Natural killer cell (primary cell): ENCODE measurements around the gene CFD. TPM values are rescaled to one million over a fixed set of nuclear protein-coding genes. Genes with fewer than 3 reads are reported as not detected.
"Not testable (repeated sequence)": the region's sequence is repeated elsewhere in the genome, so short reads cannot be mapped to it uniquely, and the experiment has no call there.

Experiments used
- ATAC-seq, 3 donors: fragments of 150-1000 bp in 2 of 3; fragments of 200-7000 bp in 1 of 3; cut with Tn5 transposase; 1 replicate in 1 of 3; 2 replicates in 2 of 3; pipeline ENCODE4 v1.10.0; 2021; ENCODE audit warnings: mild to moderate bottlenecking in 2 of 3, moderate library complexity in 2 of 3
- DNase-seq, 2 donors: peaks; one replicate each; pipeline versions ENCODE4 v3.0.0 to v3.0.0-alpha.2; 2013 to 2021; ENCODE audit warnings: mixed read lengths in 1 of 2
- H3K27ac ChIP-seq: one replicate; pipeline ENCODE4 v1.5.1; 2013; ENCODE audit warnings: mild to moderate bottlenecking, low read length
- H3K27me3 ChIP-seq: one replicate; pipeline ENCODE4 v1.6.1; 2013; ENCODE audit warnings: low read length; ENCODE audit not compliant: control insufficient read depth, insufficient read depth
- H3K36me3 ChIP-seq: one replicate; pipeline ENCODE4 v1.6.1; 2013; ENCODE audit warnings: low read length; ENCODE audit not compliant: control insufficient read depth, insufficient read depth
- H3K4me1 ChIP-seq: one replicate; pipeline ENCODE4 v1.6.1; 2013; ENCODE audit warnings: low read length; ENCODE audit not compliant: control insufficient read depth, insufficient read depth
- H3K4me3 ChIP-seq: one replicate; pipeline ENCODE4 v1.5.1; 2013; ENCODE audit warnings: low read length
- H3K9me3 ChIP-seq: one replicate; pipeline ENCODE4 v1.6.1; 2013; ENCODE audit warnings: low read length; ENCODE audit not compliant: control insufficient read depth, insufficient read depth
- H3K27ac Mint-ChIP-seq, 2 donors: one replicate each; pipeline ENCODE4 v1.8.0; 2022; ENCODE audit warnings: mild to moderate bottlenecking in 2 of 2, mixed read lengths in 2 of 2, moderate library complexity in 1 of 2
- H3K27me3 Mint-ChIP-seq, 2 donors: one replicate each; pipeline ENCODE4 v1.8.0; 2022; ENCODE audit warnings: low read depth in 2 of 2, mixed read lengths in 2 of 2
- H3K36me3 Mint-ChIP-seq: one replicate; pipeline ENCODE4 v1.8.0; 2022; ENCODE audit warnings: mixed read lengths
- H3K4me1 Mint-ChIP-seq, 2 donors: one replicate each; pipeline ENCODE4 v1.8.0; 2022; ENCODE audit warnings: mixed read lengths in 2 of 2
- H3K4me3 Mint-ChIP-seq: one replicate; pipeline ENCODE4 v1.8.0; 2022; ENCODE audit warnings: mild to moderate bottlenecking, moderate library complexity, mixed read lengths
- H3K9me3 Mint-ChIP-seq, 2 donors: one replicate each; pipeline ENCODE4 v1.8.0; 2022; ENCODE audit warnings: mixed read lengths in 2 of 2
- CTCF ChIP-seq: fragments of 200-600 bp; IDR thresholded peaks from one replicate; pipeline ENCODE4 v1.8.0; 2022; ENCODE audit warnings: antibody characterized with exemption
- WGBS: methylation state at CpG from one replicate; pipeline ENCODE4 v1.1.7; 2013; ENCODE audit warnings: missing lambda C conversion rate; ENCODE audit not compliant: insufficient coverage; 5-methylcytosine and 5-hydroxymethylcytosine counted together
- intact Hi-C: fragments of 100-400 bp; cut with micrococcal nuclease; formaldehyde crosslinking; loops from one replicate; pipeline ENCODE4 v1.14.2; 2022
- total RNA-seq, 4 donors: library from RNA; stranded (reverse); fragments of 120-200 nt in 1 of 4; gene quantifications; one replicate each; pipeline versions ENCODE4 v1.2.3 to v1.2.4, GENCODE V29; 2013 to 2022

Gene CFD
- total RNA-seq, 3 donors from 2014 or later (not counting 1 experiment from before 2014, with no cell fraction given), result 2.9 to 47.5 (median 10.4) TPM

DNA sequence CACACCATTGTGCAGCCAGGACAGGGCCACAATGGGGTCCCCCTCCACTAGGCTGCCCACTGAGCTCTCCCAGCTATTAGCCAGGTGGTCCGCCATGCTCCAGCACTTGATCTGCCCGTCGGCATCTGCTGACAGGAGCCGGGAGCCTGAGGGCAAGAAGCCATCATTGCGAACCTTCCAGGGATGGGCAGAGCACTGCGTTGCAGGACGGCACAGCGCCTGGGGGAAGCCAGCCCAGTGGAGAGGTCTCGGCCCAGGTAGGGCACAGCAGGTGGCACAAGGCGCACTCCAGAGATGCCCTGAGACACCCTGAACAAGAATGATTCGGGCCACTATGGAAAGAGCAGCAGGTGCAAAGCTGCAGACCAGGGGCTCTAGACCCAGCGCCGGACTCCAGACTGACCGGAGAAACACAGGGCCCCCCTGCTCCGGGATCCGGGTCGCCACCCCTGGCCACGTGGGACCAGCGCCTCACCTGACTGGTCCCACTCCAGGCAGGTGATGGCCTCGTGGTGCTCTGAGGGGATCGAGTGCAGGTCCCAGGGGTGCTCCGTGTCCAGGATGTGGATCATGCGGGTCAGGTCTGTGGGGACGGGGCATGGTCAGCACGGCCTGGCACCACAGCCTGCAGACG, 30.3 kb downstream of the CFD start:
- peaks cover 9 to 25% of the 10 kb centered on the region in 2 donors for H3K4me1 Mint-ChIP-seq
- Histone ChIP-seq H3K27ac (no peak overlapping the region), H3K36me3 (peaks cover 32% of the 10 kb centered on the region), H3K27me3 (no peaks in the 10 kb centered on the region), H3K4me1 (peaks cover 57% of the 10 kb centered on the region), H3K9me3 (no peaks in the 10 kb centered on the region), H3K4me3 (no peak overlapping the region)
- no peak for ATAC-seq
- H3K36me3 Mint-ChIP-seq, result no peaks in the 10 kb centered on the region
- no peak overlapping the region for H3K27ac Mint-ChIP-seq
- no peaks in the 10 kb centered on the region for H3K9me3 Mint-ChIP-seq
- H3K27me3 Mint-ChIP-seq, result no peaks in the 10 kb centered on the region
- 97% methylated on average over 26 of the region's 26 CpGs for WGBS
- peak overlapping the region; percentile 35 for H3K4me3 Mint-ChIP-seq
- intact Hi-C loops, result no loop called here
- no peak for DNase-seq
- no peak for TF ChIP-seq CTCF

GRCh38 chr19:890831-891230, 31.4 kb downstream of the CFD start:
- Histone ChIP-seq H3K9me3 (no peaks in the 10 kb centered on the region), H3K36me3 (peaks cover 23% of the 10 kb centered on the region), H3K27ac (no peak overlapping the region), H3K27me3 (no peaks in the 10 kb centered on the region), H3K4me3 (no peak overlapping the region), H3K4me1 (peaks cover 57% of the 10 kb centered on the region)
- no peak for TF ChIP-seq CTCF
- H3K4me3 Mint-ChIP-seq, result peak overlapping the region; percentile 83
- DNase-seq (no peak), ATAC-seq (no peak)
- no peaks in the 10 kb centered on the region for H3K9me3 Mint-ChIP-seq
- intact Hi-C loops, result no loop called here
- H3K4me1 Mint-ChIP-seq, result peaks cover 9 to 25% of the 10 kb centered on the region in 2 donors
- WGBS, result 97% methylated on average over 18 of the region's 18 CpGs
- H3K36me3 Mint-ChIP-seq, result no peaks in the 10 kb centered on the region
- H3K27ac Mint-ChIP-seq, result peak overlapping the region in 1 of 2 donors; percentile 84
- H3K27me3 Mint-ChIP-seq, result no peaks in the 10 kb centered on the region

GRCh38 chr19:891421-892200, 32.1 kb downstream of the CFD start:
- peaks cover 53% of the 10 kb centered on the region for H3K4me1 ChIP-seq
- H3K9me3 ChIP-seq, H3K27me3 ChIP-seq, DNase-seq, H3K36me3 Mint-ChIP-seq, H3K4me3 ChIP-seq, H3K9me3 Mint-ChIP-seq, H3K27me3 Mint-ChIP-seq, intact Hi-C loops, ATAC-seq: not testable (repeated sequence)
- peaks cover 18% of the 10 kb centered on the region for H3K36me3 ChIP-seq
- WGBS, result 84% methylated on average over 50 of the region's 50 CpGs
- H3K27ac Mint-ChIP-seq, result peak overlapping the region; percentile 99
- H3K27ac ChIP-seq, result peak overlapping the region; percentile 98
- peak overlapping the region; percentile 86 for H3K4me3 Mint-ChIP-seq
- H3K4me1 Mint-ChIP-seq, result peaks cover 9 to 30% of the 10 kb centered on the region in 2 donors

GRCh38 chr19:892243-892893, 32.9 kb downstream of the CFD start:
- Mint-ChIP-seq H3K27me3 (no peaks in the 10 kb centered on the region), H3K4me3 (peak overlapping the region; percentile 86), H3K9me3 (no peaks in the 10 kb centered on the region), H3K36me3 (no peaks in the 10 kb centered on the region), H3K27ac (peak overlapping the region; percentile 99), H3K4me1 (peaks cover 9 to 30% of the 10 kb centered on the region in 2 donors)
- Histone ChIP-seq H3K36me3 (peaks cover 20% of the 10 kb centered on the region), H3K9me3 (no peaks in the 10 kb centered on the region), H3K27ac (peak overlapping the region; percentile 98), H3K27me3 (no peaks in the 10 kb centered on the region), H3K4me3 (peak overlapping the region; percentile 61), H3K4me1 (peaks cover 46% of the 10 kb centered on the region)
- ATAC-seq (no peak), DNase-seq (peak in 1 of 2 donors; percentile 26)
- TF ChIP-seq CTCF, result no peak
- WGBS, result 4% methylated on average over 26 of the region's 27 CpGs
- intact Hi-C loops, result no loop called here
